GM10266 (cell line): ENCODE results near the gene NDUFA8.

Experiments
- DNase-seq: peaks from one replicate; pipeline ENCODE4 v3.0.0; 2012; ENCODE audit errors: extremely low spot score
- CTCF ChIP-seq: IDR thresholded peaks from 2 replicates; pipeline ENCODE4 v1.5.1; 2012; ENCODE audit warnings: mild to moderate bottlenecking, low read depth; ENCODE audit not compliant: control insufficient read depth, insufficient read depth; ENCODE audit errors: missing control alignments

NDUFA8 gene

GRCh38 chr9:122116448-122117173 lies 43.0 kb downstream of the NDUFA8 start:
- DNase-seq: no peak
- no peak for TF ChIP-seq CTCF

DNA sequence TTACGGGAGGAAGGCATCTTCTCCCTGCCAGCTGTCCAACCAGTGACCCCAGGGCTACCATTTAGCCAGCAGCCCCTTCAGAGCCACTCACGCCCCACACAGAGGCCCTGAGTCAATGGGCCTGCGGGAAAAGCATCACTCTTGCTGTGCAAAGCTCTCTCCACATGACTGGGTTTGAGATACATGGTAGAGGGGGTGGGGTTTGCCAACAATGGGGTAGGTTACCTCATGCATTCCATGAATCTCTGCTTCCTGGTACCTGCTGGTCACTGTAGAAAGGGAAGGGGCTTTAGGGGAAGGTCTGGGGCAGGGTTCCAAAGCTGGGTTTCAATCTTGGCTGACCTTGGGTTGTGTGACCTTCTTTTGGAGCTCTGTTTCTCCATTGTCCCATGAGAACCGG lies 43.5 kb downstream of the NDUFA8 start:
- DNase-seq: no peak
- no peak for TF ChIP-seq CTCF

- no peak for TF ChIP-seq CTCF
- no peak for DNase-seq
Observed at GRCh38 chr9:122115176-122116035, 44.2 kb downstream of the NDUFA8 start.

DNA sequence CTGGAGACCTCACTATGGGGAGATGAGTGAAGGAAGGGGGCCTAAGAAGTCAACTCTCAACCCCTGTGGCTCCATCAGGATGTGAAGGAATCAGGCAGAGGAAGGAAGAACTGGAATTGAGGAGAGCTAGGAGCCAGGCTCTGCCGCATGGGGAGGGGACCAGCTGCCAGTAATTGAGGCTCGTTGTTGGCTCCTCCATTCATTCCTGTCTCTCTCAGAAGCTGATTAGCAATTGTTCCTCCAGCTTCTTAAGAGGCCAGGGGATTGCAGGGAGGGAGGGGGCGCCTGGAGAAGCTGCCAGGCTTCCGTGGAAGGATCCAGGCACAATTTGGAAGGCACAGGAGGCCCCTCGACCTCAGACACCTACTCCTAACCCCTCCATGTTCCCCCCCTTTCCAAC lies 46.0 kb downstream of the NDUFA8 start:
- no peak for DNase-seq
- TF ChIP-seq CTCF: no peak

DNA sequence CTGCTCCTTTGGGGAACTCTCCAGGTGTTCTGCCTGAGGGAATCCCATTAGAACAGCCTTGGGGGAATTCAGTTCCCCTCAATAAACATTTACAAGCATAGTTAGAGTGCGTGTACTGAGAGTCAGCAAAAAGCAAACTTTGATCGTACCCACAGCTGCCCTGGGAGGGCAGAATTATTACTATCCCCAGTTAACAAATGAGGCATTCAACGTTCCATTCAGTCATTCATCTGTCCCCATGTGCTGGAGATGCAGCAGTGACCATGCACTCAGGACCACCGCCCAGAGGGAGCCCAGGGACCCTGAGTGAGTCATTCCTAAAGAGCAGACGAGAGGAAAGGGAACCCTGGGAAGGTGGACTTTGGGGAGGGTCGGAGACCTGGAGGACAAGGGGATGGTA lies 47.3 kb downstream of the NDUFA8 start:
- no peak for TF ChIP-seq CTCF
- no peak for DNase-seq

DNA sequence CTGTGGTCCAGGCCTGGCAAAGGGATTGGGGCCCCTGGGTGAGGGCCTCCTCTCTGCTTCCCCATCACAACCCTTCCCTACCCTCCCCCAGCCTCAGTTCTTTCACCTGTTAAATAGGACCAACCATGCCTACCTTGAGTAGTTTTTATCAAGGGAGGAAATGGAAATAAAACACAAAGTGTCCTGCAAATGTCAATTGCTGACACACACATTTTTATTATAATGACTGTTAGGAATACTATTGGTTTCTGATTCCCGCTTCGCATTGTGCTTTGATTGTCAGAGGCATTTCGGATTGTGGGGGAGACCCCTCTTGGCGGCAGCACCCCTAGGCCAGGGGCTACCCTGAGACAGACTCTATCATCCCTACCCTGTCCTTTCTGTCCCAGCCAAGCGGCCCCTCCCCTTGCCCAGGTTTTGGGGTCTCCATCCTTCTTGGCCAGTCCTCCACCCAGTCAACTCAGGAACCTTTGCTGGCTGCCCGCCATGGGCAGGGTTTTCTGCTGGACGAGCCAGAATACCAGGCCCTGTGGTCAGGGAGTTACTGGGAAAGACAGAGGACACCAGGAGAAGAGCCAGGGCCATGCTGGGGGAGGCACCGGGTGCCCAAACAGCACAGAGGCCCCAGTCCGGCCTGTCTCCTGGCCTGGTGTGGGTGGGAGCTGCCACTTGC lies 48.0 kb downstream of the NDUFA8 start:
- DNase-seq: no peak

More for the DNA sequence above, 48.0 kb downstream of the NDUFA8 start:
- TF ChIP-seq CTCF: no peak
